Neuronal stem cell (in vitro differentiated cells): ENCODE measurements around the gene FBXO2.

Source experiments
- DNase-seq: peaks from one replicate; pipeline ENCODE4 v3.0.0-alpha.2; 2013; ENCODE audit warnings: low spot score
- H2AFZ ChIP-seq: one replicate; pipeline ENCODE4 v1.6.1; 2013; ENCODE audit warnings: mild to moderate bottlenecking, low read length, inconsistent platforms
- H2AK5ac ChIP-seq: 2 replicates; pipeline ENCODE4 v1.6.1; 2013; ENCODE audit warnings: low read depth, mild to moderate bottlenecking, inconsistent platforms, low read length, moderate library complexity, mixed read lengths
- H2BK120ac ChIP-seq: 2 replicates; pipeline ENCODE4 v1.6.1; 2013; ENCODE audit warnings: low read depth, mild to moderate bottlenecking, inconsistent platforms, low read length, moderate library complexity, mixed read lengths
- H2BK12ac ChIP-seq: one replicate; pipeline ENCODE4 v1.6.1; 2013; ENCODE audit warnings: low read length, inconsistent platforms
- H2BK15ac ChIP-seq: 2 replicates; pipeline ENCODE4 v1.6.1; 2013; ENCODE audit warnings: mild to moderate bottlenecking, low read length, inconsistent platforms, mixed read lengths
- H2BK5ac ChIP-seq: one replicate; pipeline ENCODE4 v1.6.1; 2013; ENCODE audit warnings: inconsistent platforms, mild to moderate bottlenecking, low read length, moderate library complexity
- H3K14ac ChIP-seq: one replicate; pipeline ENCODE4 v1.6.1; 2013; ENCODE audit warnings: low read length, inconsistent platforms
- H3K18ac ChIP-seq: 2 replicates; pipeline ENCODE4 v1.6.1; 2013; ENCODE audit warnings: low read length, inconsistent platforms
- H3K23ac ChIP-seq: 2 replicates; pipeline ENCODE4 v1.6.1; 2013; ENCODE audit warnings: low read depth, mild to moderate bottlenecking, mixed read lengths, low read length, inconsistent platforms; ENCODE audit not compliant: poor library complexity
- H3K27ac ChIP-seq: replicated peaks from 3 replicates; pipeline ENCODE4 v1.5.1; 2013; ENCODE audit warnings: low read length, inconsistent platforms
- H3K27me3 ChIP-seq, 3 experiments: 2 replicates each; pipeline ENCODE4 v1.6.1; 2013; ENCODE audit warnings: low read length in 3 of 3, mild to moderate bottlenecking in 2 of 3, inconsistent platforms in 1 of 3, low read depth in 1 of 3, mixed read lengths in 1 of 3, moderate library complexity in 1 of 3; ENCODE audit not compliant: control insufficient read depth in 3 of 3, insufficient read depth in 3 of 3
- H3K36me3 ChIP-seq, 2 donors: replicated peaks in 1 of 2; 2 replicates each; pipeline ENCODE4 v1.6.1; 2013; ENCODE audit warnings: low read length in 2 of 2; ENCODE audit not compliant: control insufficient read depth in 2 of 2, insufficient read depth in 2 of 2
- H3K4ac ChIP-seq: 2 replicates; pipeline ENCODE4 v1.6.1; 2013; ENCODE audit warnings: inconsistent platforms, mild to moderate bottlenecking, low read length, moderate library complexity
- H3K4me1 ChIP-seq, 2 donors: 1 replicate in 1 of 2; 2 replicates in 1 of 2; pipeline ENCODE4 v1.6.1; 2013; ENCODE audit warnings: low read length in 2 of 2, low read depth in 1 of 2; ENCODE audit not compliant: control insufficient read depth in 2 of 2, insufficient read depth in 1 of 2
- H3K4me2 ChIP-seq: one replicate; pipeline ENCODE4 v1.6.1; 2013; ENCODE audit warnings: mild to moderate bottlenecking, low read length, inconsistent platforms; ENCODE audit not compliant: insufficient read depth, poor library complexity, severe bottlenecking
- H3K4me3 ChIP-seq, 2 donors: 2 replicates each; pipeline ENCODE4 v1.5.1; 2013; ENCODE audit warnings: low read length in 2 of 2, mild to moderate bottlenecking in 2 of 2, inconsistent platforms in 1 of 2, moderate library complexity in 1 of 2
- H3K79me1 ChIP-seq: one replicate; pipeline ENCODE4 v1.6.1; 2013; ENCODE audit warnings: low read depth, mild to moderate bottlenecking, inconsistent platforms, low read length, moderate library complexity
- H3K9ac ChIP-seq: one replicate; pipeline ENCODE4 v1.6.1; 2013; ENCODE audit warnings: mild to moderate bottlenecking, low read depth, low read length, inconsistent platforms; ENCODE audit not compliant: poor library complexity
- H3K9me3 ChIP-seq, 2 donors: replicated peaks in 1 of 2; 2 replicates each; pipeline versions ENCODE3 to v1.6.1; 2013; ENCODE audit warnings: low read length in 2 of 2, mild to moderate bottlenecking in 2 of 2, inconsistent platforms in 1 of 2, low read depth in 1 of 2, mixed read lengths in 1 of 2, moderate library complexity in 1 of 2; ENCODE audit not compliant: control insufficient read depth in 2 of 2, insufficient read depth in 1 of 2
- H4K8ac ChIP-seq: one replicate; pipeline ENCODE4 v1.6.1; 2013; ENCODE audit warnings: low read depth, mild to moderate bottlenecking, inconsistent platforms, low read length, moderate library complexity
- H4K91ac ChIP-seq: one replicate; pipeline ENCODE4 v1.6.1; 2013; ENCODE audit warnings: low read length, low read depth, mild to moderate bottlenecking, inconsistent platforms; ENCODE audit not compliant: poor library complexity
- WGBS, 2 donors: extraction: QIAGEN DNeasy Blood & Tissue Kit; methylation state at CpG; one replicate each; pipeline ENCODE4 v1.1.7; 2013; ENCODE audit warnings: missing lambda C conversion rate in 2 of 2, mixed read lengths in 1 of 2; ENCODE audit not compliant: insufficient read length in 2 of 2, insufficient replicate concordance in 1 of 2; ENCODE audit errors: extremely low coverage in 2 of 2; 5-methylcytosine and 5-hydroxymethylcytosine counted together

FBXO2 gene

DNA sequence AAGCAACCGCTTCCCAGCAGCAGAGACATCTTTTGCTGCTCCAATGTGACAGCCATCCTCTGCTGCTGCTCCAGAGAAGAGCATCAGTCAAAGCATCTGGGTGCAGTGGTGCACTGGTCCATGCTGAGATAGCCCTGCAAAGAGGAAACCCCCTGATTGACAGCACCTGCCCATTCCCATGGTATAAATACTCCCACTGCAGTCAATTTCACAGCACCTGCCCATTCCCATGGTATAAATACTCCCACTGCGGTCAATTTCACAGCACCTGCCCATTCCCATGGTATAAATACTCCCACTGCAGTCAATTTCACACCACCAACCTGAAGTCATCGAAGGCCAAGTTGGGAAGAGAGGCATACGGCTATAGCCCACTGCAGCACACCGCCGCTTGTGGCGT, 25.5 kb downstream of the FBXO2 start:
- no peak overlapping the region for H3K4ac ChIP-seq
- no peaks in the 10 kb centered on the region for H3K36me3 ChIP-seq
- peak overlapping the region; percentile 9 for H3K23ac ChIP-seq
- no peak overlapping the region for H4K8ac ChIP-seq
- no peaks in the 10 kb centered on the region for H3K9me3 ChIP-seq
- H2BK12ac ChIP-seq: no peak overlapping the region
- no CpG with 5 or more reads among the region's 7 CpGs for WGBS, 2 donors
- H3K79me1 ChIP-seq: no peaks in the 10 kb centered on the region
- no peak overlapping the region for H2AFZ ChIP-seq
- no peak overlapping the region for H3K4me2 ChIP-seq
- H4K91ac ChIP-seq: no peak overlapping the region
- H3K9ac ChIP-seq: no peak overlapping the region
- peaks cover 0 to 5% of the 10 kb centered on the region in 2 donors for H3K4me1 ChIP-seq
- H3K27me3 ChIP-seq: peaks cover 0 to 7% (median 2%) of the 10 kb centered on the region in 3 experiments
- H3K4me3 ChIP-seq: no peak overlapping the region
- no peak overlapping the region for H3K14ac ChIP-seq
- no peak overlapping the region for H2BK5ac ChIP-seq
- H3K18ac ChIP-seq: no peak overlapping the region
- no peak overlapping the region for H2AK5ac ChIP-seq
- no peak overlapping the region for H2BK120ac ChIP-seq
- no peak overlapping the region for H2BK15ac ChIP-seq
- DNase-seq: no peak
- no peak overlapping the region for H3K27ac ChIP-seq

DNA sequence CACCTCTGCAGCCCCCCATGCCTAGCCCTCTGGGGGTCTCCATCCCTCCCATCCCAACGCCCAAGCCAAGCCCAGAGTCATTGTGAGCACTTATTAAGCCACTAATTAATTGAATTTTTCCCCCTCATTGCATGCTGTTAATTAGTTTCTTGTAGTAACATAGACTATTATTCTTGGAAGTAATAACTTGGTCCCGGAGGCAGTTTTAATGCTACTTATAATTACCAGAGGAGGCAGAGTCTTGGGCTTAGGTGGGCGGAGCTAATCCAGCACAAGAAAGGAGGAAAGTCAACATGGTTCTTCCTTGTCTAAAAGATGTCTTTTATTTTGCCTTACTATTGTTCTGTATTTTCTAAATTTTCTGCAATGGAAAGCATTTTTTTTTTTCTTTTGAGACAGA, 27.7 kb downstream of the FBXO2 start:
- Histone ChIP-seq H2AK5ac (no peak overlapping the region), H2BK120ac (no peak overlapping the region), H3K27ac (no peak overlapping the region), H3K79me1 (no peaks in the 10 kb centered on the region), H3K23ac (no peak overlapping the region), H4K8ac (no peak overlapping the region), H3K9me3 (no peaks in the 10 kb centered on the region), H2BK12ac (no peak overlapping the region), H2BK5ac (no peak overlapping the region), H3K4ac (no peak overlapping the region), H3K4me2 (no peak overlapping the region), H3K36me3 (no peaks in the 10 kb centered on the region), H3K14ac (no peak overlapping the region), H2AFZ (no peak overlapping the region), H2BK15ac (no peak overlapping the region), H4K91ac (no peak overlapping the region), H3K18ac (no peak overlapping the region), H3K27me3 (peaks cover 0 to 7% (median 4%) of the 10 kb centered on the region in 3 experiments), H3K4me1 (peaks cover 0 to 5% of the 10 kb centered on the region in 2 donors), H3K4me3 (no peak overlapping the region), H3K9ac (no peak overlapping the region)
- WGBS, 2 donors: no CpG with 5 or more reads among the region's 3 CpGs
- DNase-seq: no peak

DNA sequence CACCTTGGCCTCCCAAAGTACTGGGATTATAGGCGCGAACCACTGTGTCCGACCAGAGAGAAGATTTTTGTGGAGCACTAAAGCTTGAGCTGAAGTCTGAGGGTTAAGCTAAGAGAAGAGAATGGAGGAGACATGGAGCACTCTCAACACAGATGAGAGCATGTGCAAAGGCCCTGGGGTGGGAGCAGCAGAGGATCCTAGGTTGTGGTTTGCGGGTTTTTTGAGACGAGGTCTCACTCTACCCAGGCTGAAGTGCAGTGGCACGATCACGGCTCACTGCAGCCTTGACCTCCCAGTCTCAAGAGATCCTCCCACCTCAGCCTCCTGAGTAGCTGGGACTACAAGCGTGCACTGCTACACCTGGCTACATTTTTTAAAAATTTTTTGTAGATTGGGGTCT, 30.5 kb downstream of the FBXO2 start:
- no peak overlapping the region for H2BK120ac ChIP-seq
- peaks cover 0 to 4% (median 3%) of the 10 kb centered on the region in 3 experiments for H3K27me3 ChIP-seq
- no CpG with 5 or more reads among the region's 8 CpGs for WGBS, 2 donors
- H3K9me3 ChIP-seq: no peaks in the 10 kb centered on the region
- no peak overlapping the region for H2AK5ac ChIP-seq
- no peak overlapping the region for H4K91ac ChIP-seq
- DNase-seq: no peak
- H2AFZ ChIP-seq: no peak overlapping the region
- no peak overlapping the region for H3K14ac ChIP-seq
- no peak overlapping the region for H3K4me3 ChIP-seq
- no peaks in the 10 kb centered on the region for H3K36me3 ChIP-seq
- H3K79me1 ChIP-seq: no peaks in the 10 kb centered on the region
- no peak overlapping the region for H2BK5ac ChIP-seq
- H3K4me2 ChIP-seq: no peak overlapping the region
- H2BK15ac ChIP-seq: no peak overlapping the region
- no peak overlapping the region for H3K4ac ChIP-seq
- no peak overlapping the region for H3K23ac ChIP-seq
- H3K4me1 ChIP-seq: peaks cover 0 to 3% of the 10 kb centered on the region in 2 donors
- no peak overlapping the region for H4K8ac ChIP-seq
- no peak overlapping the region for H2BK12ac ChIP-seq
- no peak overlapping the region for H3K27ac ChIP-seq
- no peak overlapping the region for H3K9ac ChIP-seq
- no peak overlapping the region for H3K18ac ChIP-seq

DNA sequence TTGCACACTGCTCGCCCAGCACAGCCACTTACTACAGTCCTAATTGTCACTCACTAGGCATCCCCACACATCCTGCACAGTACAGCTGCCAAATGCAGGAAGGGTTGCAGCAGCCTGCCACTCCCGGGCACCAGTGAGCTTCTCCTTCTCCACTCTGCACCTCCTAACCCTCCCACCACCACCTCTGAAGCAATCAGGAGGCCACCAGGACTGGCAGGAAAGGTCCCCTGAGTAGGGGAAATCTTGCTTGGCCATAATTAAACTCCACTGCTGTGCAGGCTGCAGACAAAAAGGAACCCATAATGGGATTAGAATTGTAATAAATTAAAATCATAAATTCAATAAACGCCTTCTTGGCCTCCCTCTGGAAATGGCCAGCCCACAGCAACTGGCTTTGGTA, 31.8 kb downstream of the FBXO2 start:
- Histone ChIP-seq H3K4me2 (no peak overlapping the region), H2AK5ac (no peak overlapping the region), H3K4ac (no peak overlapping the region), H2BK5ac (no peak overlapping the region), H4K91ac (no peak overlapping the region), H2BK120ac (no peak overlapping the region), H3K9ac (peak overlapping the region; percentile 14), H3K27me3 (peaks cover 0 to 6% (median 4%) of the 10 kb centered on the region in 3 experiments), H3K4me3 (no peak overlapping the region), H2BK12ac (no peak overlapping the region), H2BK15ac (no peak overlapping the region), H3K9me3 (no peaks in the 10 kb centered on the region), H2AFZ (no peak overlapping the region), H3K36me3 (no peaks in the 10 kb centered on the region), H3K27ac (no peak overlapping the region), H3K18ac (peak overlapping the region; percentile 73), H3K23ac (no peak overlapping the region), H3K79me1 (no peaks in the 10 kb centered on the region), H3K14ac (no peak overlapping the region), H3K4me1 (peaks cover 0 to 3% of the 10 kb centered on the region in 2 donors), H4K8ac (no peak overlapping the region)
- no CpG with 5 or more reads among the region's 3 CpGs for WGBS, 2 donors
- no peak for DNase-seq
